KG1 (cell line): ENCODE results near the gene KHDC1L.
"Not testable (repeated sequence)": the region's sequence is repeated elsewhere in the genome, so short reads cannot be mapped to it uniquely, and the experiment has no call there.

ENCODE experiments used
- DNase-seq: peaks from one replicate; lab custom pipeline; 2025; lab: John Stamatoyannopoulos, UW

The KHDC1L gene

GRCh38 chr6:73204252-73204651 lies 21.0 kb downstream of the KHDC1L start:
- DNase-seq, result no peak

GRCh38 chr6:73203098-73203497 lies 22.2 kb downstream of the KHDC1L start:
- no peak for DNase-seq

- no peak for DNase-seq
These were observed 24.6 kb downstream of the KHDC1L start for GRCh38 chr6:73200735-73201134.

- no peak for DNase-seq
These were observed 25.0 kb downstream of the KHDC1L start for GRCh38 chr6:73200247-73200646.

- no peak for DNase-seq
These were observed 30.6 kb downstream of the KHDC1L start for GRCh38 chr6:73194744-73195143.

GRCh38 chr6:73193302-73193701 lies 32.0 kb downstream of the KHDC1L start:
- DNase-seq, result not testable (repeated sequence)

GRCh38 chr6:73182021-73182607 lies 43.2 kb downstream of the KHDC1L start:
- no peak for DNase-seq

GRCh38 chr6:73180763-73181619 lies 44.3 kb downstream of the KHDC1L start:
- DNase-seq, result peak; percentile 25

- DNase-seq, result no peak
These were observed 45.1 kb downstream of the KHDC1L start for GRCh38 chr6:73180076-73180738.

GRCh38 chr6:73177221-73177944 lies 47.9 kb downstream of the KHDC1L start:
- no peak for DNase-seq

- no peak for DNase-seq
These were observed 49.2 kb downstream of the KHDC1L start for GRCh38 chr6:73176057-73176456.

- no peak for DNase-seq
These were observed 50.6 kb downstream of the KHDC1L start for GRCh38 chr6:73174646-73175045.
